ENCODE measurements around the gene TMEM165.

GRCh38 chr4:55458164-55458563 lies 62.4 kb downstream of the TMEM165 start:
- TF ChIP-seq CTCF (IDR thresholded peaks at IDR 0.05) (no peak), POLR2A (IDR thresholded peaks at IDR 0.05) (no peak)
